ENCODE measurements around the gene PLAAT5.

Gene PLAAT5

DNA sequence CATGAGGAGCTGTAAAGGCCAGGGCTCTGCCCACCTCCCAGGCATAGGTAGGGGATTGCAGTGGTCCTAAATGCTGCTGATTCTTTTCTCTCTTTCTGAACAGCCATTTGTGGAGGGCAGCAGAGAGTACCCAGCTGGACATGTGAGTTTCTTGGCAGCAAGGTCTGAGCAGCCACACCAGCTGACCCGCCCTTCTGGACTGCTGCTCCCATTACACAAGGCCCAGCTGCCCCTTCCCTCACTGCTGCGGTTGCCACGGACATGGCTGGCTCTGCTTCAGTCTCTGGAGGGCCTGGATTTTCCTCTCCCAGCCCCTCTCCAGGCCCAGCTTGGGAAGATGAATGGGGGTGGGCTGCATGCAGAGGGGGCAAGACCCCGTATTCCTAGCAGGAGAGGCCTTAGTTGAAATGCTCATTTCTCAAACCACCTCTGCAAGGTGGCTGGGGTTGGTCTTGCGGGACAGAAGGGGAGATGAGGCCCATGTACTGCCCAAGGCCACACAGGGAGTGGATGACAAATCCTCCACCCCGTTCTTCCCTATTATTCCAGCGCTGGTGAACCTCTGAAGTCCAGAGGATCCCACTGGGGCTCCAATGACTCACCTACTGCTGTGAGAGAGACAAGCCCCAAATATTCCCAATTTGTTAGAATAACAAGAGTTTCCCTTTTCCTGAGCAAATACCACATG lies 19.5 kb upstream of the PLAAT5 start:
- TF ChIP-seq, protein P1, sequence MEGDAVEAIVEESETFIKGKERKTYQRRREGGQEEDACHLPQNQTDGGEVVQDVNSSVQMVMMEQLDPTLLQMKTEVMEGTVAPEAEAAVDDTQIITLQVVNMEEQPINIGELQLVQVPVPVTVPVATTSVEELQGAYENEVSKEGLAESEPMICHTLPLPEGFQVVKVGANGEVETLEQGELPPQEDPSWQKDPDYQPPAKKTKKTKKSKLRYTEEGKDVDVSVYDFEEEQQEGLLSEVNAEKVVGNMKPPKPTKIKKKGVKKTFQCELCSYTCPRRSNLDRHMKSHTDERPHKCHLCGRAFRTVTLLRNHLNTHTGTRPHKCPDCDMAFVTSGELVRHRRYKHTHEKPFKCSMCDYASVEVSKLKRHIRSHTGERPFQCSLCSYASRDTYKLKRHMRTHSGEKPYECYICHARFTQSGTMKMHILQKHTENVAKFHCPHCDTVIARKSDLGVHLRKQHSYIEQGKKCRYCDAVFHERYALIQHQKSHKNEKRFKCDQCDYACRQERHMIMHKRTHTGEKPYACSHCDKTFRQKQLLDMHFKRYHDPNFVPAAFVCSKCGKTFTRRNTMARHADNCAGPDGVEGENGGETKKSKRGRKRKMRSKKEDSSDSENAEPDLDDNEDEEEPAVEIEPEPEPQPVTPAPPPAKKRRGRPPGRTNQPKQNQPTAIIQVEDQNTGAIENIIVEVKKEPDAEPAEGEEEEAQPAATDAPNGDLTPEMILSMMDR (IDR thresholded peaks at IDR 0.05; ENCODE audit: extremely low read depth, missing control alignments): no peak
- no peak for DNase-seq (ENCODE audit: low spot score)

DNA sequence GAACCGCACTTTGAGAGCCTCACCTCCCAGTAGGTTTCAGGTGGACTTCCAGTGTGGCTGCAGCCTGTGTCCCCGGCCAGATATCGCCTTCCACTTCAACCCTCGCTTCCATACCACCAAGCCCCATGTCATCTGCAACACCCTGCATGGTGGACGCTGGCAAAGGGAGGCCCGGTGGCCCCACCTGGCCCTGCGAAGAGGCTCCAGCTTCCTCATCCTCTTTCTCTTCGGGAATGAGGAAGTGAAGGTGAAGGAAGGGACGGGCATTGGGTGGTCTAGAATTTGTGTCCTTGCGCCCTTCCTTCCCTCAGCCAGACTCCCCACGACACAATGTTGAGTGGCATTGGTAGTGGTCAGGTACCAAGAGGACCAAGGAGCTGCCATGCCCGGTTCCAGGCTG lies 17.8 kb upstream of the PLAAT5 start:
- no peak for DNase-seq (ENCODE audit: low spot score)
- TF ChIP-seq, protein P1 (IDR thresholded peaks at IDR 0.05; ENCODE audit: extremely low read depth, missing control alignments): no peak

DNA sequence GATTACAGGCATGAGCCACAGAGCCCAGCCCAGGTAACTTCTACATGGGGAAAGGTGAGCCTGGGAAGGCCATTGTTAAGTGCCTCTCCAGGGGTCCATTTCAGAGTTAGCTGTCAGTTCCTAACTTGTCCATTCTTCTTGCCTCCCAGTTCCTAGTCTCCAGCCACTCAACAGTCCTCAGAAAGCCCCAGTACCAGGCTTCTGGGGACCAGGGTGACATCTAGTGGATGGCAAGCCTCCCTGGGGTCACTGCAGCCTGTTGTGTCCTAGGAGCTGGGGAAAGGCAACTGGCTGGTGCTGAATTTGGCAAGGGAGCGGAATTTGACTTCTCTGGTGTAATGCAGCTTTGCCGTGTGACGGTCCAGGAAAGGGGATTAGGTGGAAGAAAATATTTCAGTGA lies 17.0 kb upstream of the PLAAT5 start:
- DNase-seq (ENCODE audit: low spot score): no peak
- TF ChIP-seq, protein P1 (IDR thresholded peaks at IDR 0.05; ENCODE audit: extremely low read depth, missing control alignments): peak; percentile 25

DNA sequence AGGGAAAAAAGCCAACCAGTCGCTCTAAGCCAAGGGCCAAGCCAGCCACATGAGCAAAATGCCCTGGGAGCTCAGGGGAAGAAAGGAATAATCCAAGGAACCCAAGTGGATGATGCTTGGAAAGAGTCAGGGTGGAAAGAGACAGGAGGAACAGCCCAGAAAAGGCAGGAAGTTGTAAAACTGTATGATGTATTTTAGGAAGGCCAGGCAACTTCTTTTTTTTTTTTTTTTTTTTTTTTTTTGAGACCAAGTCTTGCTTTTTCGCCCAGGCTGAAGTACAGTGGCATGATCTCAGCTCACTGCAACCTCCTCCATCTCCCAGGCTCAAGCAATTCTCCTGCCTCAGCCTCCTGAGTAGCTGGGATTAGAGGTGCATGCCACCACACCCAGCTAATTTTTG lies 16.5 kb upstream of the PLAAT5 start:
- no peak for DNase-seq (ENCODE audit: low spot score)
- TF ChIP-seq, protein P1 (IDR thresholded peaks at IDR 0.05; ENCODE audit: extremely low read depth, missing control alignments): no peak

DNA sequence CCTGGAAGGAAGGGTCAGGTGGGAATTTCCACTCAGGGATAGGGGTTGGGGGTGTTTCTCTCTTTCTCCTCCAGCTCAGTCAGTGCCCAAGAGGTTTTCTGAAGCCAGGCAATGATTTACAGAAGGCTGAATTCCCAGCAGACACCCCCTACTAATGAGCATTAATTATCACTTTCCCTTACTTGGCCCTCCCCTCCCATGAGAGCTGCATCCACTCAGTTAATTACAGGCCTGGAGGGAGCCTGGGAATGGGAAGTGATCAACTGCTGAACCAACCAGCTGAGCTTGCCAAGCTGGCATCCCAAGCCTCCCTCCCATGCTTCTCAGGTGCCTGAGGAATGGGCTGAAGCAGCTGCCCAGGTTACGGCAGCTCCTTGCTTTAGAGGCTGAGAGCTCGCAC lies 15.9 kb upstream of the PLAAT5 start:
- no peak for DNase-seq (ENCODE audit: low spot score)
- TF ChIP-seq, protein P1 (IDR thresholded peaks at IDR 0.05; ENCODE audit: extremely low read depth, missing control alignments): no peak

DNA sequence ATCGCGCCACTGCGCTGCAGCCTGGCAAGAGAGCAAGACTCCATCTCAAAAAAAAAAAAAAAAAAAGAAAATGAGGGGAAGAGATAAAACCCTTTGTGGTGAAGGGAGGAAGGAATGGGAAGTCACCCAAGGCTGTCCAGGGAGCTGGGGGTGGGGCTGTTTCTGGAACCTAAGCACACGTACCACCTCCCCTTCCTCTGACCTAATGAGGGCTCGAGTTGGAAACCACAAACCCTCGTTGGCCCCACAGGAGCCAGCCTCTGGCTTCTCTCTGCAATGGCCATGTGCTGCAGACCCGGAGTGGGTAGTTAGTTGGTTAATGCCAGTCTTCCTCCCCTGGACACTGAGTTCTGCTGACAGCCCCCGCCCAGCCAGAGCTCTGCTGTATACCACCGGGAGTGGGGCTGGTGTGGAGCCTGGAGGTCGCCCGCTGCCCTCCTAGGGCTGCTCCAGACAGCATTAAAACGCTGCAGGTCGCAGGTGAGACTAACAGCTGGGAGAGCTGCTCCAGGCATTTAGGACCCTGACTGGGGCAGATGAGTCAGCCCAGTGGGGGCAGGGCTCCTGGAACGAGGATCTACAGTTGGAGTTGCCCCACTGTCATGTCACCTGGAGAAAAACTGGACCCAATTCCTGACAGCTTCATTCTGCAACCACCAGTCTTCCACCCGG lies 15.0 kb upstream of the PLAAT5 start, which contains the start of gene LGALS12:
TSS of gene LGALS12 (plus strand) at position 228 of the 672 bp plus-strand sequence. CDS start at position 603, 375 bp downstream.
- TF ChIP-seq, protein P1 (IDR thresholded peaks at IDR 0.05; ENCODE audit: extremely low read depth, missing control alignments): no peak
- peak; percentile 9 for DNase-seq (ENCODE audit: low spot score)

DNA sequence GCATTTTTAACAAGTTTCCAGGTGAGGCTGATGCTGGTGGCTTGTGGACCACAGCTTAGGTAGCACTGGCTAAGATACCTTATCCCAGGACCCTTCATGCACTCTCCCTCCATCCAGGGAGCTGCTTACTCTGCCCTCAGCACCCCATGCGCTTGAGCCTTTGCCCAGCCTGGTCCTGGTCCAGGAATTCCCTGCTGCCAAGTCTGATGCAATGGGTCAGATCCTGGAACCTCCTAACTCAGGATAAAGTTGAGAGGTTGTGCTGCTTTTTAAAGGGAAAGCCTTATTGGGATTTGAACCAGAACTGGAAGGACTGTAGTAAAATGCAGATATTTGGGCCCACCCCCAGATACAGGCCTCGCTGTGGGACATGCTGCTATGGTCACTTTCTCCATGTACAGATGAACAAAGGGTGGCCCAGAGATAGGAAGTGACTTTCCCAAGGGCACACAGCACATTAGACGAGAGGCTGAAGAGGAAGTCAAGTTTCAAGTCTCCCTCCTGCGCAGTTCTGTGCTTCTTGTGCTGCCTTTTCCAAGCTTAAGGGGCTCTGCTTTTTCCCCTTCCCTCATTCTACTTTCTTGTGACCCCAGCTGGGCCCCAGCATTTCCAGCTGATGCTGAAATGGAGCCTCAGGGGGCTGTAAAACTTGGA lies 14.1 kb upstream of the PLAAT5 start:
- DNase-seq (ENCODE audit: low spot score): peak; percentile 3
- TF ChIP-seq, protein P1 (IDR thresholded peaks at IDR 0.05; ENCODE audit: extremely low read depth, missing control alignments): no peak
